WTC11 (cell line): ENCODE results near the gene MALL. TPM values are rescaled to one million over a fixed set of nuclear protein-coding genes. Genes with fewer than 3 reads are reported as not detected.
"Not testable (repeated sequence)": the region's sequence is repeated elsewhere in the genome, so short reads cannot be mapped to it uniquely, and the experiment has no call there.

Source experiments
- ATAC-seq: fragments of 200-7000 bp; cut with Tn5 transposase; 2 replicates; pipeline ENCODE4 v1.10.0; 2021; ENCODE audit warnings: mild to moderate bottlenecking, moderate library complexity
- CTCF ChIA-PET: fragments of 300-600 bp; sonication (Branson Sonifier 250); formaldehyde crosslinking; loops from one replicate; lab custom pipeline; 2021; ENCODE audit warnings: antibody characterized with exemption; lab: Charles Lee
- POLR2A ChIA-PET: fragments of 350-600 bp; sonication (Branson Sonifier 250); formaldehyde crosslinking; loops from one replicate; lab custom pipeline; 2021; ENCODE audit warnings: antibody characterized with exemption; lab: Charles Lee
- DNase-seq: peaks from one replicate; pipeline ENCODE4 v3.0.0; 2021; ENCODE audit warnings: low spot score
- H3K27ac Mint-ChIP-seq: 2 replicates; pipeline ENCODE4 v1.8.0; 2021; ENCODE audit warnings: mixed read lengths
- H3K27me3 Mint-ChIP-seq: 2 replicates; pipeline ENCODE4 v1.8.0; 2021; ENCODE audit warnings: low read depth, mild to moderate bottlenecking, moderate library complexity, mixed read lengths
- H3K36me3 Mint-ChIP-seq: 2 replicates; pipeline ENCODE4 v1.8.0; 2021; ENCODE audit warnings: mixed read lengths
- H3K4me1 Mint-ChIP-seq: 2 replicates; pipeline ENCODE4 v1.8.0; 2022; ENCODE audit warnings: mixed read lengths
- H3K4me3 Mint-ChIP-seq: 2 replicates; pipeline ENCODE4 v1.8.0; 2021; ENCODE audit warnings: mild to moderate bottlenecking, moderate library complexity, mixed read lengths
- H3K9me3 Mint-ChIP-seq: 2 replicates; pipeline ENCODE4 v1.8.0; 2021; ENCODE audit warnings: mixed read lengths
- FOXJ3 ChIP-seq: sonication (generic); formaldehyde crosslinking; IDR thresholded peaks from 2 replicates; pipeline ENCODE4 v1.9.0; 2021; ENCODE audit warnings: missing genetic modification reagents, mild to moderate bottlenecking, borderline replicate concordance
- FOXP1 ChIP-seq: sonication (generic); formaldehyde crosslinking; IDR thresholded peaks from 2 replicates; pipeline ENCODE4 v1.8.0; 2022; ENCODE audit warnings: missing genetic modification reagents, mild to moderate bottlenecking, moderate library complexity, borderline replicate concordance
- GABPB1 ChIP-seq: sonication (generic); formaldehyde crosslinking; IDR thresholded peaks from 2 replicates; pipeline ENCODE4 v1.8.1; 2023; ENCODE audit warnings: mild to moderate bottlenecking, missing genetic modification reagents
- JUN ChIP-seq: sonication (generic); formaldehyde crosslinking; IDR thresholded peaks from 2 replicates; pipeline ENCODE4 v1.8.0; 2023; ENCODE audit warnings: mild to moderate bottlenecking, missing genetic modification reagents
- KAT7 ChIP-seq: sonication (generic); formaldehyde crosslinking; IDR thresholded peaks from 2 replicates; pipeline ENCODE4 v1.8.1; 2023; ENCODE audit warnings: missing genetic modification reagents, mild to moderate bottlenecking, borderline replicate concordance
- NFE2L1 ChIP-seq: sonication (generic); formaldehyde crosslinking; IDR thresholded peaks from 2 replicates; pipeline ENCODE4 v1.8.1; 2023; ENCODE audit warnings: missing genetic modification reagents
- NFYB ChIP-seq: sonication (generic); formaldehyde crosslinking; conservative IDR thresholded peaks from 2 replicates; pipeline ENCODE4 v1.8.0; 2022; ENCODE audit warnings: low read depth, missing genetic modification reagents
- NR2C2 ChIP-seq: sonication (generic); formaldehyde crosslinking; IDR thresholded peaks from 2 replicates; pipeline ENCODE4 v1.8.0; 2022; ENCODE audit warnings: mild to moderate bottlenecking, missing genetic modification reagents
- ZMAT4 ChIP-seq: fragments of 250-450 bp; sonication (Bioruptor Pico); IDR thresholded peaks from 2 replicates; pipeline ENCODE4 v1.9.0; 2021; ENCODE audit warnings: mild to moderate bottlenecking
- ZNF232 ChIP-seq: sonication (generic); formaldehyde crosslinking; IDR thresholded peaks from 2 replicates; pipeline ENCODE4 v1.8.0; 2022; ENCODE audit warnings: mild to moderate bottlenecking, missing genetic modification reagents
- ZNF263 ChIP-seq: sonication (generic); formaldehyde crosslinking; IDR thresholded peaks from 2 replicates; pipeline ENCODE4 v1.8.1; 2022; ENCODE audit warnings: low read depth, mild to moderate bottlenecking, moderate library complexity, missing genetic modification reagents
- ZNF281 ChIP-seq: sonication (generic); formaldehyde crosslinking; IDR thresholded peaks from 2 replicates; pipeline ENCODE4 v1.8.0; 2023; ENCODE audit warnings: mild to moderate bottlenecking, missing genetic modification reagents
- ZNF396 ChIP-seq: fragments of 250-450 bp; sonication (Bioruptor Pico); IDR thresholded peaks from 2 replicates; pipeline ENCODE4 v1.8.0; 2021; ENCODE audit warnings: mild to moderate bottlenecking, moderate library complexity, borderline replicate concordance
- ZNF532 ChIP-seq: fragments of 250-450 bp; sonication (Bioruptor Pico); IDR thresholded peaks from 2 replicates; pipeline ENCODE4 v1.9.0; 2021; ENCODE audit warnings: mild to moderate bottlenecking, borderline replicate concordance
- total RNA-seq: library from RNA; stranded (reverse); gene quantifications from 3 replicates; pipeline ENCODE4 v1.2.3, GENCODE V29; 2021
- TF ChIP-seq, protein P1 (sequence below): sonication (generic); formaldehyde crosslinking; IDR thresholded peaks from 2 replicates; pipeline ENCODE4 v1.8.0; 2022; ENCODE audit warnings: mild to moderate bottlenecking, missing genetic modification reagents
- TF ChIP-seq, protein P2 (sequence below): fragments of 250-450 bp; sonication (Bioruptor Pico); IDR thresholded peaks from 2 replicates; pipeline ENCODE4 v1.9.0; 2021; ENCODE audit warnings: moderate library complexity, mild to moderate bottlenecking, inconsistent platforms, borderline replicate concordance
- TF ChIP-seq, protein P3 (sequence below): sonication (generic); formaldehyde crosslinking; conservative IDR thresholded peaks from 2 replicates; pipeline ENCODE4 v1.8.1; 2022; ENCODE audit warnings: mild to moderate bottlenecking, missing genetic modification reagents

Gene MALL
- total RNA-seq, 1 experiment from 2014 or later = 3.8 TPM

GRCh38 chr2:110114831-110115255 lies 779 bp downstream of the MALL start:
- Mint-ChIP-seq H3K27ac (no peak overlapping the region), H3K4me1 (peaks cover 13% of the 10 kb centered on the region), H3K27me3 (peaks cover 61% of the 10 kb centered on the region), H3K36me3 (no peaks in the 10 kb centered on the region), H3K4me3 (peak overlapping the region; percentile 70), H3K9me3 (peaks cover 10% of the 10 kb centered on the region; the same call in 1 of the 2 replicates)
- ChIA-PET CTCF (no interaction called here), POLR2A (no interaction called here)
- TF ChIP-seq FOXP1 (CRISPR knock-in tag) (no peak), ZNF263 (CRISPR knock-in tag) (peak; percentile 13; the same call in 1 of the 2 replicates), ZNF232 (CRISPR knock-in tag) (no peak)
- DNase-seq = no peak
- no peak for ATAC-seq

GRCh38 chr2:110113961-110114591 lies 1.5 kb downstream of the MALL start:
- Mint-ChIP-seq H3K9me3 (peaks cover 10% of the 10 kb centered on the region; the same call in 1 of the 2 replicates), H3K27me3 (peaks cover 61% of the 10 kb centered on the region), H3K4me1 (peaks cover 13% of the 10 kb centered on the region), H3K4me3 (no peak overlapping the region), H3K36me3 (no peaks in the 10 kb centered on the region), H3K27ac (no peak overlapping the region)
- ATAC-seq (no peak), DNase-seq (no peak)
- POLR2A ChIA-PET = no interaction called here
- TF ChIP-seq, protein P1, sequence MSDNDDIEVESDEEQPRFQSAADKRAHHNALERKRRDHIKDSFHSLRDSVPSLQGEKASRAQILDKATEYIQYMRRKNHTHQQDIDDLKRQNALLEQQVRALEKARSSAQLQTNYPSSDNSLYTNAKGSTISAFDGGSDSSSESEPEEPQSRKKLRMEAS (CRISPR knock-in tag) = no peak
- TF ChIP-seq ZNF232 (CRISPR knock-in tag) (no peak), ZNF396 (CRISPR knock-in tag) (no peak)
- TF ChIP-seq, protein P2, sequence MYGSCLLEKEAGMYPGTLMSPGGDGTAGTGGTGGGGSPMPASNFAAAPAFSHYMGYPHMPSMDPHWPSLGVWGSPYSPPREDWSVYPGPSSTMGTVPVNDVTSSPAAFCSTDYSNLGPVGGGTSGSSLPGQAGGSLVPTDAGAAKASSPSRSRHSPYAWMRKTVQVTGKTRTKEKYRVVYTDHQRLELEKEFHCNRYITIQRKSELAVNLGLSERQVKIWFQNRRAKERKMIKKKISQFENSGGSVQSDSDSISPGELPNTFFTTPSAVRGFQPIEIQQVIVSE (CRISPR knock-in tag) = no peak
- CTCF ChIA-PET = no interaction called here

DNA sequence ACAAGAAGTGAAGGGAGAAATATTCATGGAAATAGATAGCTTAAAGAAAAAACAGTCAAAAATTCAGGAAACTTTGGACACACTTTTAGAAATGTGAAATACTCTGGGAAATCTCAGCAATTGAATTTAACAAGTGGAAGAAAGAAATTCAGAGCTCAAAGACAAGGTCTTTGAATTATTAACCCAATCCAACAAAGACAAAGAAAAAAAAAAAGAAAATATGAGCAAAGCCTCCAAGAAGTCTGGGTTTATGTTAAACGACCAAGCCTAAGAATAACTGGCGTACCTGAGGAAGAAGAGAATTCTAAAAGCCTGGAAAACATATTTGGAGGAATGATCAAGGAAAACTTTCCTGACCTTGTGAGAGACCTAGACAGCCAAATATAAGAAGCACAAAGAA lies 7.3 kb downstream of the MALL start:
- H3K36me3 Mint-ChIP-seq, DNase-seq, H3K4me1 Mint-ChIP-seq, ATAC-seq, CTCF ChIA-PET, POLR2A ChIA-PET, H3K4me3 Mint-ChIP-seq, H3K27ac Mint-ChIP-seq: not testable (repeated sequence)
- H3K27me3 Mint-ChIP-seq = peaks cover 10% of the 10 kb centered on the region
- peaks cover 14% of the 10 kb centered on the region; the same call in 1 of the 2 replicates for H3K9me3 Mint-ChIP-seq

DNA sequence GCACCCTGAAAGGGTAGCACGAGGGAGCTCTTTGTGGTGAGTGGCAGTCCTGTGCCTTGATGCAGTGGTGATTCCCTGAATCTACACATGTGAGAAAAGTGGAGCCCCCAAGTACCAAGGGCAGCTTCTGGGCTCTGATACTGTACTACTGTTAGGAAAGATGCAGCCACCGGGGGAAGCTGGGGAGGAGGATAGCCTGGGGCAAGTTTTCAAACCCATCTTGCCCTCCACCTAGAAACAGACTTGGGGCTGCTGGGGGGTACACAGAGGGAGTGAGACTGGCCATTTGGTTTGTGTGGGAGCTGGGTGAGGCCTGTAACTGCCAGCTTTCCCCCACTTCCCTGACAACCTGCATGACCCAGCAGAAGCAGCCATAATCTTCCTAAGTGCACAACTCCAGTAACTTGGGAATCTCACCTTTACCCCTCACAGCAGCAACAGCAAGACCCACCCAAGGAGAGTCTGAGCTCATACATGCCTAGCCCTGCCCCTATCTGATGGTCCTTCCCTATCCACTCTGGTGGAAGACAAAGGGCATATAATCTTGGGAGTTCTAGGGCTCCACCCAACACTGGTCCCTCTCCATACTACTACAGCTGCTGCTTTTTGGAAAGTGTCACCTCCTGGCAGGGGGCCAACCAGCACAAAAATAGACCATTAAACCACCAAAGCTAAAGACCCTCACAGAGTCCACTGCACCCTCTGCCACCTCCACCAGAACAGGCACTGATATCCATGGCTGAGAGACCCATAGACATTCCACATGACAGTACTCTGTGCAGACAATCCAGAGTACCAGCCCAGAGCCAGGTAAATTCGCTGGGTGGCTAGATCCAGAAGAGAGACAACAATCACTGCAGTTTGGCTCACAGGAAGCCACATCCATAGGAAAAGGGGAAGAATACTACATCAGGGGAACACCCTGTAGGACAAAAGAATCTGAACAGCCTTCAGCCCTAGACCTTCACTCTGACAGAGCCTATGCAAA lies 8.2 kb downstream of the MALL start:
- DNase-seq (no peak), ATAC-seq (no peak)
- 0 out of 2 replicates have a peak, but pooled peaks cover 3% of the 10 kb centered on the region for H3K36me3 Mint-ChIP-seq
- POLR2A ChIA-PET = no interaction called here
- CTCF ChIA-PET = interaction anchor here (2.4 kb wide), 1 partner anchor 9 kb away, joined by 12 read pairs; the partner anchor contains the start of gene MALL
- no peak overlapping the region for H3K4me3 Mint-ChIP-seq
- peaks cover 10% of the 10 kb centered on the region; the same call in 1 of the 2 replicates for H3K9me3 Mint-ChIP-seq
- H3K27ac Mint-ChIP-seq = no peak overlapping the region
- H3K4me1 Mint-ChIP-seq = no peaks in the 10 kb centered on the region
- peaks cover 10% of the 10 kb centered on the region for H3K27me3 Mint-ChIP-seq
- TF ChIP-seq GABPB1 (CRISPR knock-in tag) (no peak), NFYB (CRISPR knock-in tag) (no peak), ZMAT4 (CRISPR knock-in tag) (no peak), JUN (CRISPR knock-in tag) (no peak), NFE2L1 (no peak), ZNF281 (CRISPR knock-in tag) (no peak), FOXJ3 (CRISPR knock-in tag) (no peak), ZNF532 (CRISPR knock-in tag) (no peak), KAT7 (CRISPR knock-in tag) (no peak), FOXP1 (CRISPR knock-in tag) (no peak), NR2C2 (CRISPR knock-in tag) (no peak)
- TF ChIP-seq, protein P3, sequence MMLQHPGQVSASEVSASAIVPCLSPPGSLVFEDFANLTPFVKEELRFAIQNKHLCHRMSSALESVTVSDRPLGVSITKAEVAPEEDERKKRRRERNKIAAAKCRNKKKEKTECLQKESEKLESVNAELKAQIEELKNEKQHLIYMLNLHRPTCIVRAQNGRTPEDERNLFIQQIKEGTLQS (CRISPR knock-in tag) = no peak
